ENCODE results near the gene ZNF236.

DNA sequence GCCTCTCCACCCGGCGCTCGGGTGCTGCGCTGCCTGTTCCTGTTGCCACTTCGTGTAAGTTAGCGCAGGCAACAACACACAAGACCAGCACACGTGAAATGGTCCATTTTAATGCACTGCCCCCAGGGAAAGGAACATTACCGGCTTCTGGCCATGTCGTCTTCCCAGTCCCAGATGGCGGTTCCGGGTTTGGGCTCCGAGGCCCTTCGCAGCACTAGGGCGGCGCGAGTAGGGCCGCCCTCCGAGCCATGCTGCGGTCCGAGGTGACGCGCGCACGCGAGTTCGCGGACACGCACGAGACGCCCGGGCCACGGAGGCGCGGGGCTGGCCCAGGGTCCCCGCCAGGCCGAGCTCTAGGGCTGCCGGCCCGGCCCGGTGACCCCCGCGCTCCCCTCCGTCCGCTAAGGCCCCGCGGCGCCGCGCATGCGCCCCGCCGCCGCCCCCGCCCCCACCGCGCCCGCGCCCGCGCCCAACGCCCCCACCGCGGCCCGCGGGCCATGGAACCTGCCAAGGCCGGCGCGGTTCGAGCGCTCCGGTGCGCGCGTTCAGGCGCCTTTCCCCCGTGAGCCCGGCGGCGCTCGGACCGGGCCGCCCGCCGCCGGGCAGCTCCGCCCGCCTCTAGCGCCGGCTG lies 367 bp upstream of the ZNF236 start:
- TF ChIP-seq, protein P1, sequence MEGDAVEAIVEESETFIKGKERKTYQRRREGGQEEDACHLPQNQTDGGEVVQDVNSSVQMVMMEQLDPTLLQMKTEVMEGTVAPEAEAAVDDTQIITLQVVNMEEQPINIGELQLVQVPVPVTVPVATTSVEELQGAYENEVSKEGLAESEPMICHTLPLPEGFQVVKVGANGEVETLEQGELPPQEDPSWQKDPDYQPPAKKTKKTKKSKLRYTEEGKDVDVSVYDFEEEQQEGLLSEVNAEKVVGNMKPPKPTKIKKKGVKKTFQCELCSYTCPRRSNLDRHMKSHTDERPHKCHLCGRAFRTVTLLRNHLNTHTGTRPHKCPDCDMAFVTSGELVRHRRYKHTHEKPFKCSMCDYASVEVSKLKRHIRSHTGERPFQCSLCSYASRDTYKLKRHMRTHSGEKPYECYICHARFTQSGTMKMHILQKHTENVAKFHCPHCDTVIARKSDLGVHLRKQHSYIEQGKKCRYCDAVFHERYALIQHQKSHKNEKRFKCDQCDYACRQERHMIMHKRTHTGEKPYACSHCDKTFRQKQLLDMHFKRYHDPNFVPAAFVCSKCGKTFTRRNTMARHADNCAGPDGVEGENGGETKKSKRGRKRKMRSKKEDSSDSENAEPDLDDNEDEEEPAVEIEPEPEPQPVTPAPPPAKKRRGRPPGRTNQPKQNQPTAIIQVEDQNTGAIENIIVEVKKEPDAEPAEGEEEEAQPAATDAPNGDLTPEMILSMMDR (IDR thresholded peaks at IDR 0.05; ENCODE audit: extremely low read depth in 1 of 2, insufficient read depth in 1 of 2, low read depth in 1 of 2, low read length in 2 of 2), result no peak
- TF ChIP-seq, protein P2, sequence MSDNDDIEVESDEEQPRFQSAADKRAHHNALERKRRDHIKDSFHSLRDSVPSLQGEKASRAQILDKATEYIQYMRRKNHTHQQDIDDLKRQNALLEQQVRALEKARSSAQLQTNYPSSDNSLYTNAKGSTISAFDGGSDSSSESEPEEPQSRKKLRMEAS (IDR thresholded peaks at IDR 0.05; ENCODE audit: insufficient read depth, insufficient read length), result no peak
- no peak for TF ChIP-seq EZH2 (IDR thresholded peaks at IDR 0.05; ENCODE audit: borderline replicate concordance, low read depth, low read length, severe bottlenecking)

Data from endothelial cell of umbilical vein (primary cell).